ENCODE measurements around the gene SETBP1.

The SETBP1 gene

DNA sequence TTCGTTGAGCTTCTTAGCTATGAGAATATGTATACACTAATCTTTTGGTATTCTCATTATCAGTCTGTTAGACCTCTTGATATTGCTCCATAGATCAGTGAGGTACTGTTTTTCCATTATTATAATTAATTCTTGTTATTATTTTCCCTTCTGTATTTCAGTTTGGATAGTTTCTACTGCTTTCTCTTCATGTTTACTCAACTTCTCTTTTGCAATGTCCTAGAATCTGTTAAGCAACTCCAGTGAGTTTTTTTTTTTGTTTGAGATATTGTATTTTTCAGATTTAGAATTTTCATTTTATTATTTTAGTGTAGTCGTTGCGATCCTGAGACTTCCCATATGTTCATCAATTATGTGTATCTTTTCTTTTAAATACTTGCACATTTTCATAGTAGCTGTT lies 260.8 kb downstream of the SETBP1 start:
- DNase-seq (ENCODE audit: low read depth), result no peak

- no peak for DNase-seq (ENCODE audit: low read depth)
Measured at GRCh38 chr18:44942073-44942472, 261.4 kb downstream of the SETBP1 start.

- DNase-seq (ENCODE audit: low read depth), result no peak
Measured at GRCh38 chr18:44943311-44943881, 262.7 kb downstream of the SETBP1 start.

GRCh38 chr18:44944461-44944860 lies 263.8 kb downstream of the SETBP1 start:
- no peak for DNase-seq (ENCODE audit: low read depth)

DNA sequence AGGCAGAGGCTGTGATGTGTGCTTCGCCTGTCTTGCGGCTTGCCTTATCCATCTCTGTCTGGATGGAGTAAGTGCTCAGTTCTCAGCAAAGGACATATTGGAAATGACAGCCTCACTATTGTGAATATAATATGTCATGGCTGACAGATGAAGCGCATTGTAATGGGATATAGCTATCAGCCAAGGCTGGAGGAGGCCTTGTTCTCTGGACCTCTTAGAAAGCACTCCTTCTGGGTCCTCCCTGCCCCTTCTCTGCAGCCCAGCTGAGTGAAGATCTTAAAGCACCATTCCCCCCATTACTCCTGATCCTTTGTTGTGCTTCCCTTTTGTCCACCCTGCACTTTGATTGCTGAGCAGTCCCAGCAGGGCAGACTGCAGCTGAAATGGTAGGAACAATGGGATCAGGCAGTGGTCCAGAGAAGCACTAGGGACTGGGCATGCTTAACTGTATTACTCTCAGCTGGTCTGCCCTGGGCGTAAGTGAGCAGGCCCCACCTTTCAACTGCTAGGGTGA lies 265.3 kb downstream of the SETBP1 start:
- no peak for DNase-seq (ENCODE audit: low read depth)

DNA sequence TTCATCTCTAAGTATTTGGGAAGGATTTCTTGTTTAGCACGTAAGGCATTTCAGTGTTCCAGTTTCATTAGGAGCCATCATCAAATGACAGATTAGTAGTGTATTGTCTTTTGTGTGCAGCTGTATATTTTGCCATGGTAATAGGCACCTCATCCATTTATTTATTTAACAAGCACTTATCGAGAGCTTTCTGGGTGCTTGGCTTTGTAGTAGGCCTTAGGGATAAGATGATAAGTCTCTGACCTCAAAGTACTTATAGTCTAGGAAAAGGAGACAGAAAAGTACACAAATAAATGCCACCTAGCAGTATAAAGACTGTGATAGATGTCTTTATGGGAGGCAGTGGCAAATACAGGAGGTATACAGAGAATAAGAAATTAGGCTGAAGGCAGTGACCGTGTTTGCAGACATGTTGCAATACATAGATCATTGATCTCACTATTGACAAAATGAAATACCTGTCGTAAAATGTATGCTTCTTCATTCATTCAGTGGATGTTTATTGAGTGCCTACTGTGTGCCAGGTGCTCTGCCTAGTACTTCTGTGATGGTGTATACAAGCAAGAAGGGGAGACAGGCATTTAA lies 265.9 kb downstream of the SETBP1 start:
- DNase-seq (ENCODE audit: low read depth), result no peak

DNA sequence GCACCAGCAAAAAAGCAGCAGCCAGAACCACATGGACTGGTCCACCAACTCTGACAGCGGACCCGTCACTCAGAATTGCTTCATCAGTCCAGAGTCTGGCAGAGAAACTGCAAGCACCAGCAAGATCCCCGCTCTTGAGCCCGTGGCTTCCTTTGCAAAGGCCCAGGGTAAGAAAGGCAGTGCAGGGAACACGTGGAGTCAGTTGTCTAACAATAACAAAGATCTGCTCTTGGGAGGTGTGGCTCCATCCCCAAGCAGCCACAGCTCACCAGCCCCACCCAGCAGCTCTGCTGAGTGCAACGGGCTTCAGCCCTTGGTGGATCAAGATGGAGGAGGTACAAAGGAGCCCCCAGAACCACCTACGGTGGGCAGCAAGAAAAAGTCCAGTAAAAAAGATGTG lies 269.3 kb downstream of the SETBP1 start:
- DNase-seq (ENCODE audit: low read depth), result no peak

GRCh38 chr18:44950685-44951195 lies 270.1 kb downstream of the SETBP1 start:
- no peak for DNase-seq (ENCODE audit: low read depth)

GRCh38 chr18:44951748-44952147 lies 271.1 kb downstream of the SETBP1 start:
- DNase-seq (ENCODE audit: low read depth), result no peak

GRCh38 chr18:44954257-44954656 lies 273.6 kb downstream of the SETBP1 start:
- DNase-seq (ENCODE audit: low read depth), result no peak

DNA sequence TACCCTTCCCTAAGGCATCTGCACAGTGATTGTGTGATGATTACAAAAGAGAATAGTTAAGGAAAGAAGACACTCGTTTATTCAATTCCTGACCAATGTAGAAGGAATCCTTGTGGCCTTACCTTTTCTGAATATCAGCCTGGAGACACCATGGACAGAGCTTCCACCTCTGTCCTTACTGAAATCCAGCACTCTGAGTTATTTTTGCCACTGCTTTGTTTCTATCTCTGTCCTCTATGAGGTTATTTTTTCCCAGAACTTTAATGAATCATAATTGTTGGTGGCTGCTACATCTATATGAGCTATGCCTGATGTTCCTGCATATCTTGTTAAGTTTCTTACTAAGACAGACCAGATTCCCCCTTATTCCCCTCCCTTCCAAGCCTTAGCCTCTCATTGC lies 275.1 kb downstream of the SETBP1 start:
- DNase-seq (ENCODE audit: low read depth), result no peak

DNA sequence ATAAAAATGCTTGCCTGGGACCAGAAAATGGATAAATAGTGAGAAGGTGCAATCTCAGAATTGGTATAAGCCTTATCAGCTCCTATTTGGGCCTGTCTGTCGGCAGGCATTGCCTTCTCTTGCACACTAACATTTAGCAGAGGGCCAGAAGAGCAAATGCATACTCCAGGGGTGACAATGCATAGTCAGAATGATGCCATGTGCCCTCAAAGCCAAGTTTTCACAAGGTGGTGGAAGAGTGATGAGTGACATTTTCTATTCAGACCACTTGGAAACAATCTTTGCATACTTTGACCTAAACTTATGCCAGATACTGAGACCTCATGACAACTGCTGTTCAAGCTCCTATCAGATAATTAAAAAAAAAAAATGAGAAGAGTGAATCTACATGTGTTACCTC lies 276.3 kb downstream of the SETBP1 start:
- DNase-seq (ENCODE audit: low read depth), result no peak

DNA sequence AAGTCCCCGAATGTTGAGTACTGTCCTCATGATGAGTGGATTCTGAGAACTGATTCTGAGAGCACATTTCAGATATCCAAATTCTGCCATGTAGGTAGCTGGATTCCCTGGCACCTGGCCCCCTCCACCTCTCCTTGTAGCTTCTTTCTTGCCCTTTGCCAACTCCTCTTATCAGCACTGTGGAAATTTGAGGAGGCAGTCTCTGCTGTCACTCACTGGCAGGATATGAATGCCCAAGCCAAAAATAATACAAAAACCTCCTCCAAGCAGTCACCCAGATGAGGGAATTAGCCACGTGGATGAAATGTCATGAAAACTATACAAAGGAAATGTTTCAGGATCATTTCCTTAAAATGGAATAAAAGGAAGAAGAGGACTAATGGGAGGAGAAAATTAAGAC lies 276.8 kb downstream of the SETBP1 start:
- DNase-seq (ENCODE audit: low read depth), result no peak

DNA sequence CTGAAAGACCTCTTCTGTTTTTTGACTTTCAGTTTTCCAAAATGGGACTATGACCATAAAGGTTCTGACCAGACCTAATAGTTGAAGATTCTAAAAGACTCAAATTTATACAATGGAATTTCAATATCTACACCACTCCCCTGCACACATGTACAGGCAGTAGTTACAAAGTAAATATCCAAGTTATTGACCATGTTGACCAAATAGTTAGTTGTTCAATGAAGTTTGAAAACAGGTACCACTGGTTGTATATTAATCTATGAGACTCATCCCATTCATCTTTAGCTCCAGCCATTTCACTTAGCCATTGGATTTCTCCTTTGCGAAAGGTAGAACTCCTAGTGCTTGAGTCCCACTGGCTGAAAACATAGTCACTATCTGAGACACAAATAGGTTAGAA lies 277.4 kb downstream of the SETBP1 start:
- DNase-seq (ENCODE audit: low read depth), result no peak

- no peak for DNase-seq (ENCODE audit: low read depth)
Measured at GRCh38 chr18:44958455-44958854, 277.8 kb downstream of the SETBP1 start.

DNA sequence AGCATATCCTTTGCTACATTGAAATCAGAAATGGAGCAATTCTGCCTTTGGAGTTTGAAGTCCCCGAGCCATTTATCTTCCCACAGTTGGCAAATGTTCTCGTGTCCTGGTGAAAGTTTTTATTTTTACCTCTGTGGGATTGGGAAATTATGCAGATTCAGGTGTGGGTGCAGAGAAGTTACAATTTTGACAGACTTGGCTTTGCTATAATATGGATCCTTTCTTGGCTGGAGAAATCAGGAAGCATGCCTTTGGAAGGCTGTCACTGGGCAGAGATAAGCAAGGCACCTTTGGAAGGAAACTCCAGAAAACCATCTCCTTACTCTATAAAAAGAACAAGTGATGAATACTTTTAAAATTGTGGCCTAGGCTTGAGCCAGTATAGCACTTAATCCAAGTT lies 278.3 kb downstream of the SETBP1 start:
- no peak for DNase-seq (ENCODE audit: low read depth)

GRCh38 chr18:44960580-44960979 lies 279.9 kb downstream of the SETBP1 start:
- DNase-seq (ENCODE audit: low read depth), result no peak

DNA sequence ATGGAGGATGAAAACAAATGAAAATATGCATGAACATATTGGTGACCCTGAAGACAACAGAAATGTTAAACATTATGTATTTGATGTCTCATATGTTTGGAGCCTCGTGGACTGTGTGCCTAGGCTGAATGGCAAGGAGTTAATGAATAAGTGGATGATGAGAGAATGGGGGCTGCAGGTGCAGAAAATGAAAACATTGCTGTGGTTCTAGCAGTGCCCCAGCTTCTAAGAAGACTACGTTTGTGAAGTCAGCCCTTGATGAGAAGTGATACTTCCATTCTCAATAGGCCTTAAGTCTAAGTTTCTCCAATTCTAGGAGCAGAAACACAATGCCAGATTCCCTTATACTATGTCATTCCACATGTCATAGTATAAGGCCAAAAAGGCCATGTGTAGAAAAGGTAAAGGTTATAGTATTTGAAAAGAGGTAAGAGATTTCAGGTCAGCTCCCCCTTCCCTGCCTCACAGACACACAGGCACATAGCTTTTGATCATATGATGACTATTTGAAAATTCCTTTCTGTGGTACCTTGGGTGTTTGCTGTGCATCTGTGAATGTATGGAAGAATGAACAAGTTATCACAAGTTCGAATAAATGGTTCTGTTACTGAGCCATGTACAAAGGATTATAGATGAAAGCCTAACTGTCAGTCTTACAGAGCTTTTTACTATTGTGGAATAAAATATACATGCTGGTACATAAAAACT lies 280.8 kb downstream of the SETBP1 start:
- no peak for DNase-seq (ENCODE audit: low read depth)

- no peak for DNase-seq (ENCODE audit: low read depth)
Measured at GRCh38 chr18:44967599-44967998, 286.9 kb downstream of the SETBP1 start.

DNA sequence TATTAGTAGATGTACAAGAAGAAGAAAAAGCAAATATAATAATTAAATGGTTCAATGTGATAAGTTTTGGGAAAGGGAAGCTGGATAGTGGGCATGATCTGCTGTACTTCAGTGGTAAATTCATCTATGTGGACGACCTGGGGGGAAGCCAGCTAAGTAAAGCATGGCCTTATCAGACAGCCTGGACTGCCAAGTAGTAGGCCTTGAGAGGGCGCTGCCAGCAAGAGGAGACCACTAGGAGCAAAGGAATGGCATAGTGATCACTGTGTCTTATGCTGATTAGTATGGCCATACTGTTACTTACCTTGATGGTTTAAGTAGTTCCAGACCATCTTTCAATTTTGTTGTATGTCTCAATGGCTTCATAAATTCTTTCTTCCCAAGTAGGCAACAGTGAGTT lies 287.6 kb downstream of the SETBP1 start:
- no peak for DNase-seq (ENCODE audit: low read depth)

GRCh38 chr18:44969214-44969795 lies 288.6 kb downstream of the SETBP1 start:
- no peak for DNase-seq (ENCODE audit: low read depth)

DNA sequence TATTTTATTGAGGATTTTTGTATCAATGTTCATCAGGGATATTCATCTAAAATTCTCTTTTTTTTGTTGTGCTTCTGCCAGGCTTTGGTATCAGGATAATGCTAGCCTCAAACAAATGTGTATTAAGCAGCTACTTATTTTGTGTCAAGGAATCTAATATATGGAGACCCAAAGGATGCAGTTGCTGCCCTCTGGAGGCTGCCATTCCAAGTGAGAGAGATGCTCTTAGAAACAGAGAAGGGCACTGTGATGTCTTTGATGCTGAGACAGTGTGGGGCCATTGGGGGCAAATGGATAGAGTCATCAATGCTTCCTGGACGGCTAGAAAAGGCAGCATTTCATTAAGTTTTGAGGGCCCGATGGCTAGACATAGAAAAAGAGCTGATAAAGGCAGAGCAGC lies 292.6 kb downstream of the SETBP1 start:
- no peak for DNase-seq (ENCODE audit: low read depth)

GRCh38 chr18:44974174-44974573 lies 293.5 kb downstream of the SETBP1 start:
- DNase-seq (ENCODE audit: low read depth), result no peak
